ENCODE results near the gene NSFL1C. TPM values are rescaled to one million over a fixed set of nuclear protein-coding genes. Genes with fewer than 3 reads are reported as not detected.
"Not testable (repeated sequence)": the region's sequence is repeated elsewhere in the genome, so short reads cannot be mapped to it uniquely, and the experiment has no call there.

NSFL1C gene
- polyA plus RNA-seq, 3 donors from 2014 or later = 75.1 to 97.5 (median 78.2) TPM

DNA sequence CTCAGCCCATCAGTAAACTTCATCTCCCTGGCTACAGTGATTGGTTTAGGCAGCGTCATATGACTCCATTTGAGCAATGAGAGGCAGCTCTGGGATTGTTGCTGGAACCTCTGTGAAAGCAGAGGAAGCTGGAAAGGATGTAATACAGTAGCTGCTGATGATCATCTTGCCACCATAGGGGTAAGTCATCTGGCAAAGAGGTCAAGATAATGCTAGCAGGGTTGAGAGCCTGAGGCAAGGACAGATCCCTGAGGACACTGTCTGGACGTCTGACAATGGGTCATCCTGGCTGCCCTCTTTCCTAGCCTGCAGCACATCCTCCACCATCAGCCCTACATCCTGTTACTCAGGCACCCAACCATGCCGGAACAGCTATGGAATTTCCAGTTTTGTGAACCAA lies 48.3 kb downstream of the NSFL1C start:
- H3K27me3 Mint-ChIP-seq (ENCODE audit: low read depth in 3 of 3) = peaks cover 9 to 32% (median 14%) of the 10 kb centered on the region in 3 donors
- H3K4me1 Mint-ChIP-seq = no peaks in the 10 kb centered on the region
- H3K9me3 Mint-ChIP-seq = peaks cover 4 to 36% (median 20%) of the 10 kb centered on the region in 6 donors
- H3K36me3 Mint-ChIP-seq = peaks cover 0 to 9% (median 4%) of the 10 kb centered on the region in 3 donors
- DNase-seq = no peak
- no peak overlapping the region for H3K4me3 Mint-ChIP-seq
- no peak overlapping the region for H3K27ac Mint-ChIP-seq

DNA sequence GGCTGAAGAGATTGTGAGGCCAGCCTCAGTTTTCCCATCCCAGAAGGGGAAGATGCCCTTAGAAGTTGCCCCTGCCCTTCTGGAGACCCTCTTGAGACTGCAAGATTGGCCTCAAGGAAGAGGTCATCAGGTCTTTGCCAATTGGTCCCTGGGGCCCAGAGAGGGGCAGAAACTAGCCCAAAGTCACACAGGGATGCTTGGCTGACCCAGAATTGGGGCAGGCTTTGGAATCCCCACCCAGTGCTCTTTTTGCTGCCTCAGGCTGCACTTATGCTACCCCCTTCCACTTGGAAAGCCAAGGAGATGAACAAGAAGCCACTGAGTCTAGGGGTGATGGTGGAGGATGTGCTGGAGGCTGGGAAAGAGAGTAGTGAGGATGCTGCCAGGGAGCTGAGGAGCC lies 48.9 kb downstream of the NSFL1C start:
- Mint-ChIP-seq H3K27me3 (ENCODE audit: low read depth in 3 of 3) (peaks cover 9 to 31% (median 12%) of the 10 kb centered on the region in 3 donors), H3K9me3 (peaks cover 4 to 36% (median 20%) of the 10 kb centered on the region in 6 donors), H3K36me3 (peaks cover 0 to 9% (median 4%) of the 10 kb centered on the region in 3 donors), H3K4me3 (no peak overlapping the region), H3K27ac (no peak overlapping the region), H3K4me1 (no peaks in the 10 kb centered on the region)
- DNase-seq = no peak

DNA sequence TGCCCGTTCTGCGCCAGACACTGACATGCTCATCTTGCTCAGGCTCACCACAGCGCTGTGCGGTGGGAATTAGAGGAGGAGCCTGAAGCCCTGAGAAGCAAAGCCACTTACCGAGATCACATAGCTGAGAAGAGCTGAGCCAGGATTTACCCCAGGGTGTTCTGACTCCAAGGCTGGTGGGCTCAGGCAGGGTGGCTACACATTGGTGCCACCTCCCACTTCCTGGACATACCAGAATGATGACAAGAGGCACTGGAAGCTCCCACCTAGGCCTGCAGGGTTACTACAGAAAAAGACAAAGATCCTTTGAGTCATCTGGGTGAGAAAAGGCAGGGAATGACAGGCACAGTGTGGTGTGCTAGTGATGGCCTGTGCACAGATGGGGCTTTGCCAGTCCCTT lies 49.4 kb downstream of the NSFL1C start:
- Mint-ChIP-seq H3K27ac (no peak overlapping the region), H3K27me3 (ENCODE audit: low read depth in 3 of 3) (peaks cover 9 to 28% (median 12%) of the 10 kb centered on the region in 3 donors), H3K4me1 (no peaks in the 10 kb centered on the region), H3K36me3 (peaks cover 0 to 8% (median 4%) of the 10 kb centered on the region in 3 donors), H3K4me3 (no peak overlapping the region), H3K9me3 (peaks cover 2 to 36% (median 20%) of the 10 kb centered on the region in 6 donors)
- no peak for DNase-seq

DNA sequence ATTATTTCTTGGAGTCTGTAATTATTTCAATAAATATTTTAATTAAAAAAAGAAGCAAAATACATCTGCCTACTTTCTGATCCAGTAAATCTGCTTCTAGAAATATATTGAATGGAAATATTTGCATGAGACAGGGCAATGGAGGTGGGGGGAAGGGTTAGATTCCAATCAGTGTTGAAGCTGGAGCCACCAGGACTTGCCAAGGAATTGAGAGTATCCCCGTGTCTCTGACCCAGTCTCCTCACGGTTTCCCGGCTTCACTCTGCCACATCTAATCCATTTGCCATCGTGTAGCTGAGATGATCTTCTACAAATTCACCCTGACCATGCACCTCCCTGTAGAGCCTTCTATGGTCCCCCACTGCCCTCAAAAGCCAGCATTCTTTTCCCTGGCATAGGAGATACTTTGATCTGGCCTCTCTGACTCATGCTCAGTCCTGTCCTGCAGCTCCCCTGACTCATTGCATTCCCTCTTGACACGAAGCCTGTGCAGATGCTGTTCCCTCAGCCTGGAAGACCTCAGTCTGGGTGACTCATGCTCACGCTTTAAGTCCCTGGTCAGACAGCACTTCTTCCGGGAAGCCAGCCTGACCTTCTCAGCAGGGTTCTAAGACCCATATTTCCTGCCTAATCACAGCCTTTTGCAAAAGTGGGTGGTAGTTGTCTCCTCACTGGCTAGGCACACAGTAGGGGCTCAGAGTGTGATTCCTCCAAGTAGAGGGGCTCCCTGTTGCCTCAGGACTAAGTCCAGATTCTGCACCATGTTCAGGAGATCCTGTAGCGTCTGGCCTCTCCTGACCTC lies 50.8 kb downstream of the NSFL1C start:
- Mint-ChIP-seq H3K4me3 (no peak overlapping the region), H3K27ac (no peak overlapping the region), H3K9me3 (peaks cover 0 to 24% (median 18%) of the 10 kb centered on the region in 6 donors), H3K36me3 (peaks cover 0 to 5% (median 4%) of the 10 kb centered on the region in 3 donors), H3K27me3 (ENCODE audit: low read depth in 3 of 3) (peaks cover 9 to 23% (median 10%) of the 10 kb centered on the region in 3 donors), H3K4me1 (no peaks in the 10 kb centered on the region)
- no peak for DNase-seq

DNA sequence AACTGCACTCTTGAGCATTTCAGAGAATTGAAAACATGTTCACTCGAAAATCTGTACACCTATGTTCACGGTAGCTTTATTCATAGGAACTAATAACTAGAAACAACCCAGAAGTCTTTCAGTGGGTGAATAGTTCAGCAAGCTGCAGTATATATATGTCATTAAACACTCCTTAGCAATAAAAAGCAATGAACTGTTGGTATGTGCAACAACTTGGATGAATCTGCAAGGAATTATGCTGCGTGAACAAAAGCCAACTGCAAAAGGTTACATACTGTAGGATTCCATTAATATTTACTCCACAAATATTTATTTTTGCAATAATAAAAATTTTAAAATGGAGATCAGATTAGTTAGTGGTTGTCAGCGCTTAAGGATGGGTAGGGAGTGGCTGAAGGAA lies 51.7 kb downstream of the NSFL1C start:
- H3K27me3 Mint-ChIP-seq (ENCODE audit: low read depth in 3 of 3) = peaks cover 9 to 22% (median 11%) of the 10 kb centered on the region in 3 donors
- DNase-seq = no peak
- no peaks in the 10 kb centered on the region for H3K4me1 Mint-ChIP-seq
- H3K27ac Mint-ChIP-seq = no peak overlapping the region
- H3K4me3 Mint-ChIP-seq = no peak overlapping the region
- peaks cover 4 to 5% (median 4%) of the 10 kb centered on the region in 3 donors for H3K36me3 Mint-ChIP-seq
- H3K9me3 Mint-ChIP-seq = peaks cover 0 to 15% (median 10%) of the 10 kb centered on the region in 6 donors

DNA sequence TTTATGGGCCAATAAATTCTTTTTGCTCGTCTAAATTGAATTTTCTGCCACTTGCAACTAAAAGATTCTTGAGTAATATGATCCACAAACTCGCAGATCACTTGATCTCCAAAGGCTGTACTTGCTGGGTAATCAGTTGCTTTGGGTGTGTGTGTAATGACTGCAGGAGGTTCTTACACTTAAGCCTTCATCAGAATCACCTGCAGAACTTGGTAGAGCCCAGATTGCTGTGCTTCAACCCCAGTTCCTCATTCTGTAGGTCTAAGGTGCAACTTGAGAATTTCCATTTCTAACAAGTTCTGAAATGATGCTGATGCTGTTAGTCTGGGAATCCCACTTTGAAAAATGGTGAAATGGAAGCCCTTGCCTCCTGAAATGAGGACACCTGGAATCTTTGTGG lies 60.8 kb downstream of the NSFL1C start:
- Mint-ChIP-seq H3K4me3 (no peak overlapping the region), H3K9me3 (no peaks in the 10 kb centered on the region), H3K27ac (no peak overlapping the region), H3K4me1 (no peaks in the 10 kb centered on the region), H3K36me3 (peaks cover 0 to 4% (median 0%) of the 10 kb centered on the region in 3 donors), H3K27me3 (ENCODE audit: low read depth in 3 of 3) (peaks cover 9 to 31% (median 14%) of the 10 kb centered on the region in 3 donors)
- DNase-seq = no peak

DNA sequence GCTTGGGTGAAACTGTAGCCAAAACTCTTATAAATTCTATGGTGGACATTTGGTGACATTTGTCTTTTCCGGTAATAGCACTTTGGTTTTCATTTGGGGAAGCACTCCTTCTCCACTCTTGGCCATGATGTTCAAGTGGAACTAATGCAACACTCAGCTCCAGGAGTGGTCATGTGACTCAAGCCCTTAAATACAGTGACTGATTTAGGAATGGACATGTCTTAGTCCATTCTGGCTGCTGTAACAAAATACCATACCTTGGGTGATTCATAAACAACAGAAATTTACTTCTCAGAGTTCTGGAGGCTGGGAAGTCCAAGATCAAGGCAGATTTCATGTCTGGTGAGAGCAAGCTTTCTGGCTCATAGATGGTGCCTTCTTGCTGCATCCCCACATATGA lies 63.0 kb downstream of the NSFL1C start:
- Mint-ChIP-seq H3K9me3 (no peaks in the 10 kb centered on the region), H3K27me3 (ENCODE audit: low read depth in 3 of 3) (peaks cover 9 to 26% (median 16%) of the 10 kb centered on the region in 3 donors), H3K4me1 (no peaks in the 10 kb centered on the region), H3K27ac (no peak overlapping the region), H3K36me3 (no peaks in the 10 kb centered on the region), H3K4me3 (no peak overlapping the region)
- no peak for DNase-seq

DNA sequence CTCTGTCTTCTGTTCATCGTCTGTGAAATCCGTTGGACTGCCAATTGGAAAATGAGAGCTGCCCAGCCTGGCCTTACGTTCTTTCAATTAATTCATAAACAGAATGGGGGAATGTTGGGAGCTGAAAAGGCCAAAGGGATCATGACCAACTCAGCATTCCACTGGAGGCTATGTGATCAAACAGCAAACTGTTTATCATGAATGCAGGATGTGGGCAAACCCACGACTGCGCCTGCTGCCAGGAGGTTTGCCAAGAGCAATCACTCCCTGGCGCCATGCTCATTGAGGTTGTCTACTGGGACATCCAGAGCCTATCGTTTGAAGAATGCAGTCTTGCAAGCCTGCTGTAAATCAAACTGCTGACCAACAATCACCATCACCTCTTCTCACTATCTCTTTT lies 64.5 kb downstream of the NSFL1C start:
- H3K4me3 Mint-ChIP-seq = no peak overlapping the region
- H3K4me1 Mint-ChIP-seq = no peaks in the 10 kb centered on the region
- H3K36me3 Mint-ChIP-seq = no peaks in the 10 kb centered on the region
- peaks cover 9 to 25% (median 13%) of the 10 kb centered on the region in 3 donors for H3K27me3 Mint-ChIP-seq (ENCODE audit: low read depth in 3 of 3)
- H3K9me3 Mint-ChIP-seq = no peaks in the 10 kb centered on the region
- H3K27ac Mint-ChIP-seq = no peak overlapping the region
- no peak for DNase-seq

DNA sequence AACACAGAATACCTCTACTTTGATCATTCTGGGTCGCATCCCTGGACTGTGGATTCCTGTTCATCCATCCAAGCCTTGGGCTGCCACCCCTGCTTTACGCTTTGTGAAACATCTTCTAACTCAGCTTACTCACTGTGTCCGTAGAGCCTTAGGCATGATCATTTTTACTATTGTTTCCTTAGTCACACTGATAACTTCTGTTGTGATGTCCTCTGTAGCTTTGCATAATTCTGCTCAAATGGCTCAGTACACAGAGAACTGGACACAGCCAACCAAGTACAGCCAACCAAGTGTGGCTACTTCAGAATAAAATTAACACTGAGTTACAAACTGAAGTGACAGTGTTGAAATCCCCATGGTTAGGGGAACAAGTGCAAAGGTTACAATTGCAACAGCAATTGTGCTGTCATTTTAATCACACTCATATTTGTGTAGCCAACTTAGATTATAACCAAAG lies 65.2 kb downstream of the NSFL1C start:
- H3K9me3 Mint-ChIP-seq = no peaks in the 10 kb centered on the region
- H3K36me3 Mint-ChIP-seq = no peaks in the 10 kb centered on the region
- H3K4me1 Mint-ChIP-seq = no peaks in the 10 kb centered on the region
- no peak overlapping the region for H3K4me3 Mint-ChIP-seq
- DNase-seq = no peak
- peaks cover 10 to 23% (median 11%) of the 10 kb centered on the region in 3 donors for H3K27me3 Mint-ChIP-seq (ENCODE audit: low read depth in 3 of 3)
- H3K27ac Mint-ChIP-seq = no peak overlapping the region

DNA sequence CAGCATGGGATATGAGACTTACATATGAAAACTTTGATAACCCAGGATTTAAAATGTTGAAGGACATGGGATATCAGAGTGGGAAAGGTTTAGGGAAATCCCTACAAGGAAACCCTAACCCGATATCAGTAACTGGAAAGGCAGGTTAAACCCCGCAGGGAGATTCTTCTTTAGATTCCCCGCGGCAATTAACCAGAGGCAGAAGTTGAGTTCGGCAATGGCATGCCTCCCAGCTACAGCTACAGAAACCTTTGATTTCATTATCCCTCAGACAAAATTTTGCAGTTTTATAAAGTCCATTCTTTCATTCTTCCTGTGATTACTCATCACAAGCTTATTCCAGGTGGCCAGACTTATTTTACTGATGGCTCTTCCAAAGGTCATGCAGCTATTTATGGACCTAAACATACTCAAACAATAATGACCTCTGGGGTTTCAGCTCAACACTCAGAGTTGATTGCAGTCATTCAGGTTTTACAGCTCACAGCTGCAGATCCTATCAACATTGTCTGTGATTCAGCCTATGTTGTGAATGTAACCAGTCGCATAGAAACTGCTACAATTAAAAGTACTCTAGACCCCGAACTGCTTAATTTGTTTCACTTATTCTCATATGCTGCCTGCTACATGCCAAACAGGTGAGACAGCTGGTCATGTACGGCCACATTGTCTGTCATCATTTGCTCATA lies 66.8 kb downstream of the NSFL1C start:
- H3K9me3 Mint-ChIP-seq, H3K4me1 Mint-ChIP-seq, H3K4me3 Mint-ChIP-seq, H3K27ac Mint-ChIP-seq, DNase-seq, H3K36me3 Mint-ChIP-seq: not testable (repeated sequence)
- H3K27me3 Mint-ChIP-seq (ENCODE audit: low read depth in 3 of 3) = peaks cover 11 to 24% (median 17%) of the 10 kb centered on the region in 3 donors

DNA sequence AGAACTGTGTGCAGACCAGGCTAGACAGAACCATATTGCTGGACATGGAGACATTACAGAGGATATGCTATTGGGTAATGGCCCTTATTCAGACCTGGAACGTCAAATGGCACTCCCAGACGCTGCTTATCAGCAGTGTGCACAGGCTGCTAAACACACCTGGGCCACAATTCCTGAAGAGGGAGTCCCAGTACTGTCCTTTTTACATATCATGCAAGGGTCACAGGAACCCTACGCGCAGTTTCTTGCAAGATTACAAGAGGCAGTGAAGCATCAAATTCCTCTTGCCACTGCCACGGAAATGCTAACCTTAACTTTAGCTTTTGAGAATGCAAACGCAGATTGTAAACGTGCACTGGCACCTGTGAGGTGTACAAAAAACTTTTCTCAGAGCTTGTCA lies 68.5 kb downstream of the NSFL1C start:
- peaks cover 7 to 23% (median 21%) of the 10 kb centered on the region in 3 donors for H3K27me3 Mint-ChIP-seq (ENCODE audit: low read depth in 3 of 3)
- H3K27ac Mint-ChIP-seq, H3K4me3 Mint-ChIP-seq, H3K36me3 Mint-ChIP-seq, H3K4me1 Mint-ChIP-seq, DNase-seq, H3K9me3 Mint-ChIP-seq: not testable (repeated sequence)

DNA sequence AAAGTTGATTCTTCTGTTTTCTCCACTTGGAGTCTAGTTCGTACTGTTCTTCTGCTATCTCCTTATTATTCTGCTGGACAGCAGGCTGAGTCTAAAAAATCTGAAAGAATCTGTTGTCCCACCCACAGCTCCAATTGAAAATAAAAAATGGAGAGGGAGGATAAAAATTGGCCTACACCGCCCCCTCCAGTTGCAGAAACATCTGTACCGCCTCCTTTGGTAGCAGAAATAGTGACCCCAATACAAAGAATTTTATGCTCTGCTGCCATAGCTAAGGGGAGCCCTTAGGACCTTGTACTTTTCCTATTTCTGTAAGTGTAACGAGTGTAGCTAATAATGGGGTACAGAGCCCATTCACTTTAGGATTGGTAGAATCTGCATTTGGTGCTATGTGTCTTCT lies 68.9 kb downstream of the NSFL1C start:
- Mint-ChIP-seq H3K4me1 (peaks cover 10 to 12% of the 10 kb centered on the region in 2 donors), H3K27ac (no peak overlapping the region), H3K9me3 (no peaks in the 10 kb centered on the region), H3K4me3 (no peak overlapping the region), H3K27me3 (ENCODE audit: low read depth in 3 of 3) (peaks cover 7 to 23% (median 23%) of the 10 kb centered on the region in 3 donors), H3K36me3 (no peaks in the 10 kb centered on the region)
- no peak for DNase-seq

DNA sequence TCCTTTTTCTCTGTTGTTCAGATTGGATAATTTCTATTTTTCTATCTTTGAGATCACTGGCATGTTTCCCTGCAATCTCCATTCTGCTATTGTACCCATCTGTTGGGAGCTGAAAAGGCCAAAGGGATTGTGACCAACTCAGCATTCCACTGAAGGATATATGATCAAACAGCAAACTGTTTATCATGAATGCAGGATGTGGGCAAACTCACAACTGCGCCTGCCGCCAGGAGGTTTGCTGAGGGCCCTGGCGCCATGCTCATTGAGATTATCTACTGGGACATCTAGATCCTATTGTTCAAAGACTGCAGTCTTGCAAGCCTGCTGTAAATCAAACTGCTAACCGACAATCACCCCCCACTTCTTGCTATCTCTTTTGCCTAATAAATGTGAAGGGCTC lies 69.9 kb downstream of the NSFL1C start:
- no peak for DNase-seq

DNA sequence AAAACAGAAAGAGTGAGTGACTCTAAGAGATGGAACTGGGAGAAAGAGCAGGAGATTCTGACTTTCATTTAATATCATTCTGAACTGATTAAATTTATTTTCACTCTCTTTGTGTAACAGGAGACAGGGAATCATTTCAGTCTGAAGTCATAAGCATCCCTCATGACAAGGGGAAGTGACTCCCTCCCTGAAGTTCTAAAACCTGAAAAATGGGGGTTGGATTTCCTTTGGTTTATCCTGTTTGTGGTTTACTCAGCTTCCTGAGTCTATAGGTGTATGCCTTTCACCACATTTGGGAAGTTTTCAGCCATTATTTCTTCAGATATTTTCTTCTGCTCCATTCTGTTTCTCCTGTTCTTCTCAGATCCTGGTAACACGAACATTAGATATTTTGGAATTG lies 70.4 kb downstream of the NSFL1C start:
- Mint-ChIP-seq H3K9me3 (no peaks in the 10 kb centered on the region), H3K4me1 (peaks cover 21 to 24% of the 10 kb centered on the region in 2 donors), H3K27me3 (ENCODE audit: low read depth in 3 of 3) (peaks cover 5 to 20% (median 18%) of the 10 kb centered on the region in 3 donors), H3K4me3 (no peak overlapping the region), H3K36me3 (no peaks in the 10 kb centered on the region), H3K27ac (no peak overlapping the region)
- no peak for DNase-seq

More for the DNA sequence above, 69.9 kb downstream of the NSFL1C start:
- Mint-ChIP-seq H3K36me3 (no peaks in the 10 kb centered on the region), H3K4me1 (peaks cover 17 to 20% of the 10 kb centered on the region in 2 donors), H3K27me3 (ENCODE audit: low read depth in 3 of 3) (peaks cover 5 to 21% (median 18%) of the 10 kb centered on the region in 3 donors), H3K27ac (no peak overlapping the region), H3K9me3 (no peaks in the 10 kb centered on the region), H3K4me3 (no peak overlapping the region)
